Upper lobe of left lung (tissue), 6 donors: ENCODE data around the gene GPATCH3. TPM values are rescaled to one million over a fixed set of nuclear protein-coding genes. Genes with fewer than 3 reads are reported as not detected.

ENCODE experiments used
- ATAC-seq, 2 donors: fragments of 200-7000 bp; cut with Tn5 transposase; one replicate each; pipeline ENCODE4 v1.9.1; 2022; ENCODE audit warnings: mild to moderate bottlenecking in 2 of 2, moderate library complexity in 2 of 2; ENCODE audit not compliant: low FRiP score in 2 of 2
- DNase-seq, 2 donors: peaks; one replicate each; pipeline ENCODE4 v3.0.0-alpha.2; 2019 to 2020
- H3K27ac ChIP-seq, 4 donors: fragments of 200-600 bp; sonication (generic); one replicate each; pipeline ENCODE4 v1.5.1; 2016 to 2019
- H3K27me3 ChIP-seq, 4 donors: fragments of 200-600 bp; sonication (generic); one replicate each; pipeline ENCODE4 v1.5.1; 2017 to 2019
- H3K36me3 ChIP-seq, 4 donors: fragments of 200-600 bp; sonication (generic); one replicate each; pipeline ENCODE4 v1.5.1; 2016 to 2019
- H3K4me1 ChIP-seq, 4 donors: fragments of 200-600 bp; sonication (generic); one replicate each; pipeline ENCODE4 v1.5.1; 2018 to 2019
- H3K4me3 ChIP-seq, 4 donors: fragments of 200-600 bp; sonication (generic); one replicate each; pipeline ENCODE4 v1.5.1; 2017 to 2019; ENCODE audit warnings: mild to moderate bottlenecking in 2 of 4, moderate library complexity in 1 of 4
- H3K9me3 ChIP-seq, 4 donors: fragments of 200-600 bp; sonication (generic); one replicate each; pipeline ENCODE4 v1.5.1; 2018 to 2019
- EP300 ChIP-seq, 4 donors: sonication (generic); formaldehyde crosslinking; IDR thresholded peaks; one replicate each; pipeline ENCODE4 v1.5.1; 2017; ENCODE audit warnings: antibody characterized with exemption in 4 of 4, control low read depth in 2 of 4
- POLR2A ChIP-seq, 4 donors: fragments of 450-650 bp; IDR thresholded peaks; one replicate each; pipeline ENCODE4 v1.5.1; 2016 to 2017; ENCODE audit warnings: antibody characterized with exemption in 4 of 4, mild to moderate bottlenecking in 2 of 4
- POLR2AphosphoS5 ChIP-seq, 2 donors: sonication (generic); formaldehyde crosslinking; IDR thresholded peaks; one replicate each; pipeline ENCODE4 v1.5.1; 2017; ENCODE audit warnings: antibody characterized with exemption in 2 of 2
- WGBS, 2 donors: methylation state at CpG; one replicate each; pipeline ENCODE4 v1.1.5; 2017 to 2018; 5-methylcytosine and 5-hydroxymethylcytosine counted together
- total RNA-seq, 6 donors: library from RNA; depleted of rRNA in 4 of 6; stranded (reverse); fragments of >200 nt in 4 of 6; gene quantifications; one replicate each; pipeline versions ENCODE4 v1.1.0 to v1.2.1, GENCODE V29; 2016 to 2021
- TF ChIP-seq, protein P1 (sequence below), 6 experiments: fragments of 450-650 bp in 4 of 6; fragments of 200-600 bp in 2 of 6; sonication (generic) in 2 of 6; IDR thresholded peaks; one replicate each; pipeline ENCODE4 v1.5.1; 2016 to 2019; ENCODE audit warnings: antibody characterized with exemption in 6 of 6
- donor health status: DM: no; HTN: no; CAD: no; lungs with moderate emphysema.
- donor health status: DM: no; HTN: yes; CAD: no; lungs with severe emphysema.

Gene GPATCH3
- total RNA-seq, 6 donors from 2014 or later, result 9.4 to 20.8 (median 14.9) TPM

DNA sequence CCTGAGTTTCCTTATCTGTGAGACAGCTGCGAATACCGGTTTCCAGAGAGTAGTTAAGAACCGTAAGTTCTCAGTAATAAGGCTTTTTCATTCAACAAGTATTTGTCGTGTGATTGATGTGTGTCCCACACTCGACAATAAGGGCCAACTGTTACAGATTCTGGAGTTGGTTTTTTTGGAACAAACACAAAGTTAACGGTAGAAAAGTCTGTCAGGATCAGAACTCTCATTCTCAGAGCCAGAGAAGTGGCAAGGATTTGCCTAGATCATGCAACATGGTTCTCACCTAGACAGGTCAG, 22.1 kb upstream of the GPATCH3 start:
- TF ChIP-seq, protein P1, sequence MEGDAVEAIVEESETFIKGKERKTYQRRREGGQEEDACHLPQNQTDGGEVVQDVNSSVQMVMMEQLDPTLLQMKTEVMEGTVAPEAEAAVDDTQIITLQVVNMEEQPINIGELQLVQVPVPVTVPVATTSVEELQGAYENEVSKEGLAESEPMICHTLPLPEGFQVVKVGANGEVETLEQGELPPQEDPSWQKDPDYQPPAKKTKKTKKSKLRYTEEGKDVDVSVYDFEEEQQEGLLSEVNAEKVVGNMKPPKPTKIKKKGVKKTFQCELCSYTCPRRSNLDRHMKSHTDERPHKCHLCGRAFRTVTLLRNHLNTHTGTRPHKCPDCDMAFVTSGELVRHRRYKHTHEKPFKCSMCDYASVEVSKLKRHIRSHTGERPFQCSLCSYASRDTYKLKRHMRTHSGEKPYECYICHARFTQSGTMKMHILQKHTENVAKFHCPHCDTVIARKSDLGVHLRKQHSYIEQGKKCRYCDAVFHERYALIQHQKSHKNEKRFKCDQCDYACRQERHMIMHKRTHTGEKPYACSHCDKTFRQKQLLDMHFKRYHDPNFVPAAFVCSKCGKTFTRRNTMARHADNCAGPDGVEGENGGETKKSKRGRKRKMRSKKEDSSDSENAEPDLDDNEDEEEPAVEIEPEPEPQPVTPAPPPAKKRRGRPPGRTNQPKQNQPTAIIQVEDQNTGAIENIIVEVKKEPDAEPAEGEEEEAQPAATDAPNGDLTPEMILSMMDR (IDR thresholded peaks at IDR 0.05), result no peak
- TF ChIP-seq EP300 (IDR thresholded peaks at IDR 0.05) (no peak), POLR2AphosphoS5 (IDR thresholded peaks at IDR 0.05) (no peak), POLR2A (IDR thresholded peaks at IDR 0.05) (no peak)
- peaks cover 17 to 23% (median 22%) of the 10 kb centered on the region in 4 donors for H3K4me1 ChIP-seq

DNA sequence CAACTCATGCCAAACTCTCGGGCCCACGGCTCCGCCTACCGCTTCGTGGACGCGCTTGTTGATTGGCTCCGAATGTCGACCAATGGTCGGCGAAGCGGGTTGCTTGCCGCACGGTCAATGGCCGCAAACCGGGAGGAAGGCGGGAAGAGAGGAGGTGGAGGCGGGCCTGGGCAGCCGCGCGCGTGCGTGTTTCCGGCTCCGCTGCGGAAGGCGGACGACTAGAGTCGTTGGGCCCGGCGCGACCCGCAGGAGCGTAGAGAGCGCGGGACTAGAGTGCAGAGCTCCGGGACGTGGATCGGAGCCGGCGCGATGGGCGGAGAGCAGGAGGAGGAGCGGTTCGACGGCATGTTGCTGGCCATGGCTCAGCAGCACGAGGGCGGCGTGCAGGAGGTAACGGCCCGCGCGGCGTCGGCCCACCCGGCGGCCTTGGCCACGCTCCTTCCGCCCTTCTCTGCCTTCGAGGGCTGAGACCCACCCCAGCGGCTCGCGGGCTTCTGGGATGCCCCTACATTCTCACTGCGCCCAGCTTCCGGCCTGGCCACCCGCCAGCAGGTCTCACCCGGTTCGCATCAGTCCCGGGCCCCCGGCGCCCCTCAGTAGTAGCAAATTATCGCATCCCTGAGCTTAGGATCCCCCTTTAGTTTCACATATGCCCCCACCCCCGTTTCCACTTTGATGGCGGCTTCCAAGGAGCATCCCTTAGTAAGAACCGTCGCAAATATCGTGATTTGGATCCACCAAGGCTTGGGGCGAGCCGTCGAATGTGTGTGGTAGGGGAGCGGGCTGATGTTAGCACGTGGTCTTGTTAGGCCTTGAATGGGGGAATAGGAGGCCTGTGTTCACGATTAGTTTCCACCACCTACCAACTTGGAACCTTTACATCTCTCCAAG, 21.5 kb upstream of the GPATCH3 start, which contains the start of gene NUDC:
NUDC (plus strand) TSS at position 204 of the 891 bp plus-strand sequence; CDS start at position 310, 106 bp downstream.
- H3K4me1 ChIP-seq, result peaks cover 17 to 23% (median 22%) of the 10 kb centered on the region in 4 donors
- peaks cover 15 to 34% (median 25%) of the 10 kb centered on the region in 4 donors for H3K36me3 ChIP-seq
- DNase-seq (peak; percentile 98), ATAC-seq (peak; percentile 99)
- 0 to 3% methylated on average over 25 to 56 of the region's 83 CpGs for WGBS, 2 donors
- no peaks in the 10 kb centered on the region for H3K27me3 ChIP-seq
- peak in 3 of 4 donors; percentile 63 to 93 (median 75) for TF ChIP-seq POLR2A (IDR thresholded peaks at IDR 0.05)
- peak; percentile 91 to 95 for TF ChIP-seq POLR2AphosphoS5 (IDR thresholded peaks at IDR 0.05)
- TF ChIP-seq, protein P1 (IDR thresholded peaks at IDR 0.05), result peak in 1 of 6 experiments; percentile 35
- TF ChIP-seq EP300 (IDR thresholded peaks at IDR 0.05), result peak in 1 of 4 donors; percentile 14
- H3K4me3 ChIP-seq, result peak within 1 kb of the TSS; percentile 83 to 99 (median 91)
- peak within 1 kb of the TSS; percentile 82 to 94 (median 90) for H3K27ac ChIP-seq
- H3K9me3 ChIP-seq, result no peaks in the 10 kb centered on the region

More for the DNA sequence above, 22.1 kb upstream of the GPATCH3 start:
- no peaks in the 10 kb centered on the region for H3K9me3 ChIP-seq
- DNase-seq (no peak), ATAC-seq (no peak)
- peak overlapping the region in 2 of 4 donors; percentile 88 to 94 for H3K27ac ChIP-seq
- WGBS, 2 donors, result 24 to 29% methylated on average over 6 of the region's 6 CpGs
- H3K36me3 ChIP-seq, result peaks cover 15 to 38% (median 26%) of the 10 kb centered on the region in 4 donors
- no peaks in the 10 kb centered on the region for H3K27me3 ChIP-seq
- peak overlapping the region in 3 of 4 donors; percentile 86 to 99 (median 96) for H3K4me3 ChIP-seq

DNA sequence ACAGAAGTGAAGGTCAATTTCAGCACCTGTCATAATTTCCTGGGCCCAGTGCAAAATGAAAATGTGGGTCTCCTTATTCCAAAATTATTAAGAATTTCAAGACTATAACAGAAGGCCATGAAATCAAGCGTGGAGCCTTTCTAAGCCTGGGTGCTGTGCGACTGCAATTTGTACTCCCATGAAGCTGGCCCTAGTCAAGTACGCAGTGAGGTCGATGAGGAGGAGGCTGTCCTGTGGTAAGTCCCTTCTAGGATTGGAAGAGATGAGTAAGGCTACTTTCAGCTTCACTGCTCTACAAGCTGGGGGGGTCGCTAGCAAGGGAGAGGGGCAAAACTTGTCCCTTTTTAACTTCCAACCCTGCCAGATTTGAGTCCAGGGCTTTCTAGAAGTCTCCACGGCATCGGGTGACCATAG, 20.9 kb upstream of the GPATCH3 start:
- TF ChIP-seq POLR2AphosphoS5 (IDR thresholded peaks at IDR 0.05), result no peak
- TF ChIP-seq EP300 (IDR thresholded peaks at IDR 0.05), result no peak
- TF ChIP-seq, protein P1 (IDR thresholded peaks at IDR 0.05), result no peak
- no peak for TF ChIP-seq POLR2A (IDR thresholded peaks at IDR 0.05)
- peaks cover 10 to 28% (median 19%) of the 10 kb centered on the region in 4 donors for H3K36me3 ChIP-seq
- 8 to 16% methylated on average over 5 to 7 of the region's 7 CpGs for WGBS, 2 donors
- ATAC-seq (peak; percentile 51 to 56), DNase-seq (no peak)
- H3K9me3 ChIP-seq, result no peaks in the 10 kb centered on the region
- H3K27me3 ChIP-seq, result no peaks in the 10 kb centered on the region
- peak overlapping the region; percentile 65 to 94 (median 85) for H3K27ac ChIP-seq
- H3K4me3 ChIP-seq, result peak overlapping the region in 3 of 4 donors; percentile 86 to 99 (median 96)
- H3K4me1 ChIP-seq, result peaks cover 17 to 23% (median 22%) of the 10 kb centered on the region in 4 donors

DNA sequence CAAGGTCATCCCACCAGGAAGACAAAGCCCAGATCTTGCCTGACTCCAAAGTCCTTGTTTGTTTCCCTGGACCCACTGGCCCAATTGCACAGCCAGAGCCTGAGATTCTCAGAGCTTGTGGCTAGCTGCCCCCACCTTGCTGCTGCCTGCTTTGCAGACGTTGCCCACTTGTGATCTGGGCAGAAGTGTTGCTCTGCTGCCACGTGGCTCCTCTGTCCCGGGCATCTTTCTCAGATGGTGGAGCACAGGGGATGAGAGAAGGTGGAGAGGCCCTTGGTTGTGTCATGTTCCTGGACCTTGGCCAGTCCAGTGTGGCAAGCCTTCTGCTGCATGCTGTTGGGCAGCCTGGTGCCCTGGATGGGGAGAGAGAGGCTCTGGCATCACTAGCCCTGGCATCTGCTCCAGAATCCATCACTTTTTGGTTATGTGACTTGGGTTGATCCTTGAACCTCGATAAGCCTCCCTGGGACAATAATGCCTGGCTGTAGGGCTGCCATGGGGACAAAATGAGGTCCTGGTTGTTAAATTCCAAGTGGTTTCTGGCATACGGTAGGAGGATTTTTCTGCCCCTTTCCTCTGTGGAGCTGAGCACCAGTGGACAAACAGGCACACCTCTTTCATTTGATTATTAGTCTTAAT, 15.1 kb upstream of the GPATCH3 start:
- no peaks in the 10 kb centered on the region for H3K27me3 ChIP-seq
- no peak overlapping the region for H3K4me3 ChIP-seq
- no peaks in the 10 kb centered on the region for H3K36me3 ChIP-seq
- peak overlapping the region in 2 of 4 donors; percentile 71 to 89 for H3K27ac ChIP-seq
- no peaks in the 10 kb centered on the region for H3K9me3 ChIP-seq
- peaks cover 0 to 27% (median 6%) of the 10 kb centered on the region in 4 donors for H3K4me1 ChIP-seq
- TF ChIP-seq POLR2A (IDR thresholded peaks at IDR 0.05), result no peak
- peak in 1 of 2 donors; percentile 32 for TF ChIP-seq POLR2AphosphoS5 (IDR thresholded peaks at IDR 0.05)
- TF ChIP-seq, protein P1 (IDR thresholded peaks at IDR 0.05), result no peak
- no peak for TF ChIP-seq EP300 (IDR thresholded peaks at IDR 0.05)
- DNase-seq (peak in 1 of 2 donors; percentile 85), ATAC-seq (no peak)
- WGBS, 2 donors, result 41 to 46% methylated on average over 4 to 5 of the region's 5 CpGs
